Endothelial cell of umbilical vein (primary cell): ENCODE measurements around the gene ABCF1. TPM values are rescaled to one million over a fixed set of nuclear protein-coding genes. Genes with fewer than 3 reads are reported as not detected.

Experiments
- BruUV-seq: library from RNA; stranded (reverse); fragments of 400-500 nt; replicated peaks from 2 replicates; lab custom pipeline; 2021; lab: Mats Ljungman, UMichigan
- CTCF ChIA-PET: fragments of 300-600, 350-600 bp; sonication (Branson Sonifier 250); formaldehyde crosslinking; loops from one replicate; lab custom pipeline; 2021; ENCODE audit warnings: antibody characterized with exemption, inconsistent platforms; lab: Charles Lee
- POLR2A ChIA-PET: fragments of 300-600, 350-600 bp; sonication (Branson Sonifier 250); formaldehyde crosslinking; loops from one replicate; lab custom pipeline; 2021; ENCODE audit warnings: antibody characterized with exemption, inconsistent platforms; lab: Charles Lee
- DNase-seq: peaks from one replicate; pipeline ENCODE4 v3.0.0-alpha.2; 2011; ENCODE audit warnings: low read depth, low spot score
- FAIRE-seq: peaks from 2 replicates; lab custom pipeline; 2011; peaks lifted over from hg19 to GRCh38; lab: Jason Lieb, UNC
- H2AFZ ChIP-seq: 2 replicates; pipeline ENCODE4 v1.6.0; 2012; ENCODE audit warnings: low read depth, low read length, control low read depth, inconsistent platforms
- H3K27ac ChIP-seq: 2 replicates; pipeline ENCODE4 v1.5.1; 2011; ENCODE audit warnings: low read depth, mild to moderate bottlenecking, control low read depth, low read length, moderate library complexity; ENCODE audit not compliant: insufficient read depth
- H3K27me3 ChIP-seq, 2 experiments: 2 replicates each; pipeline versions ENCODE4 v1.6.0 to v1.6.1; 2011; ENCODE audit warnings: low read length in 2 of 2, mixed read lengths in 1 of 2; ENCODE audit not compliant: control insufficient read depth in 2 of 2, insufficient read depth in 2 of 2
- H3K36me3 ChIP-seq, 2 experiments: 2 replicates in 1 of 2; 3 replicates in 1 of 2; pipeline ENCODE4 v1.5.1; 2011; ENCODE audit warnings: low read length in 2 of 2, mild to moderate bottlenecking in 1 of 2, moderate library complexity in 1 of 2; ENCODE audit not compliant: control insufficient read depth in 2 of 2, insufficient read depth in 2 of 2; ENCODE audit errors: extremely low read depth in 1 of 2
- H3K4me1 ChIP-seq: 3 replicates; pipeline ENCODE4 v1.5.1; 2011; ENCODE audit warnings: mild to moderate bottlenecking, low read length; ENCODE audit not compliant: control insufficient read depth, insufficient read depth; ENCODE audit errors: extremely low read depth
- H3K4me2 ChIP-seq: 2 replicates; pipeline ENCODE4 v1.6.1; 2011; ENCODE audit warnings: low read length, control low read depth, mixed read lengths; ENCODE audit not compliant: insufficient read depth
- H3K4me3 ChIP-seq, 3 experiments: fragments of 200-600 bp in 1 of 3; sonication (generic), shearing (Covaris generic) in 1 of 3; replicated peaks in 1 of 3; 2 replicates each; pipeline ENCODE4 v1.5.1; 2011 to 2016; ENCODE audit warnings: control low read depth in 3 of 3, low read length in 3 of 3, mild to moderate bottlenecking in 2 of 3, inconsistent platforms in 1 of 3, low read depth in 1 of 3, moderate library complexity in 1 of 3; ENCODE audit not compliant: insufficient read depth in 1 of 3
- H3K79me2 ChIP-seq: 2 replicates; pipeline ENCODE4 v1.6.0; 2012; ENCODE audit warnings: low read length, inconsistent platforms; ENCODE audit not compliant: control insufficient read depth, insufficient read depth
- H3K9ac ChIP-seq: replicated peaks from 2 replicates; pipeline ENCODE3; 2011; ENCODE audit warnings: low read length, control low read depth; ENCODE audit not compliant: insufficient read depth; ENCODE audit errors: extremely low read depth
- H3K9me1 ChIP-seq: replicated peaks from 3 replicates; pipeline ENCODE4 v1.6.0; 2011; ENCODE audit warnings: mild to moderate bottlenecking, low read length; ENCODE audit not compliant: control insufficient read depth, insufficient read depth; ENCODE audit errors: extremely low read depth
- H3K9me3 ChIP-seq: replicated peaks from 2 replicates; pipeline ENCODE4 v1.5.1; 2012; ENCODE audit warnings: low read length, inconsistent platforms; ENCODE audit not compliant: control insufficient read depth, insufficient read depth
- H4K20me1 ChIP-seq: replicated peaks from 2 replicates; pipeline ENCODE3; 2011; ENCODE audit warnings: mild to moderate bottlenecking, low read length; ENCODE audit not compliant: control insufficient read depth, insufficient read depth; ENCODE audit errors: extremely low read depth
- EZH2 ChIP-seq: IDR thresholded peaks from 2 replicates; pipeline ENCODE4 v1.6.1; 2012; ENCODE audit warnings: borderline replicate concordance, low read depth, mild to moderate bottlenecking, moderate library complexity, low read length, inconsistent platforms; ENCODE audit not compliant: severe bottlenecking
- FOS ChIP-seq: IDR thresholded peaks from 2 replicates; pipeline ENCODE4 v1.6.1; 2011; ENCODE audit warnings: mild to moderate bottlenecking, low read length, moderate library complexity, borderline replicate concordance; ENCODE audit not compliant: insufficient read depth
- GATA2 ChIP-seq: IDR thresholded peaks from 2 replicates; pipeline ENCODE4 v1.7.0; 2011; ENCODE audit warnings: low read depth, mild to moderate bottlenecking, moderate library complexity, mixed read lengths, low read length; ENCODE audit not compliant: insufficient read length, insufficient read depth
- JUN ChIP-seq: IDR thresholded peaks from 2 replicates; pipeline ENCODE4 v1.6.1; 2011; ENCODE audit warnings: borderline replicate concordance, low read depth; ENCODE audit not compliant: insufficient read length, insufficient read depth
- MYC ChIP-seq: IDR thresholded peaks from one replicate; pipeline ENCODE4 v1.6.1; 2011; ENCODE audit warnings: mild to moderate bottlenecking, low read depth, low read length
- POLR2A ChIP-seq: IDR thresholded peaks from 2 replicates; pipeline ENCODE4 v1.6.1; 2012; ENCODE audit warnings: low read depth, mild to moderate bottlenecking, control low read depth, low read length
- POLR2AphosphoS5 ChIP-seq: IDR thresholded peaks from 2 replicates; pipeline ENCODE4 v1.6.1; 2012; ENCODE audit warnings: low read depth, mild to moderate bottlenecking, control low read depth, low read length, moderate library complexity; ENCODE audit not compliant: insufficient read depth
- dilution Hi-C: fragments of 300-500 bp; cut with MboI; formaldehyde crosslinking; loops from one replicate; pipeline ENCODE4 v1.15.0; 2019; ENCODE audit warnings: low sequenced_read_pairs; ENCODE audit not compliant: extremely low pct_ligation_motif_present
- intact Hi-C: fragments of 100-400 bp; cut with micrococcal nuclease; formaldehyde crosslinking; loops from one replicate; pipeline ENCODE4 v1.10.0; 2022
- polyA plus RNA-seq, 4 experiments: library from polyadenylated mRNA; depleted of rRNA in 3 of 4; stranded (reverse) in 3 of 4; unstranded in 1 of 4; fragments of >200 nt; gene quantifications; 2 replicates each; pipeline versions ENCODE4 v1.2.1 to v1.2.3, GENCODE V29; 2011 to 2012; ENCODE audit warnings: missing spikeins in 1 of 4
- total RNA-seq: library from RNA; stranded (reverse); gene quantifications from 2 replicates; pipeline ENCODE4 v1.2.3, GENCODE V29; 2021
- TF ChIP-seq, protein P1 (sequence below), 2 donors: IDR thresholded peaks; 1 replicate in 1 of 2; 2 replicates in 1 of 2; pipeline ENCODE4 v1.5.1; 2011; ENCODE audit warnings: low read length in 2 of 2, mild to moderate bottlenecking in 2 of 2, moderate library complexity in 2 of 2, control low read depth in 1 of 2, inconsistent platforms in 1 of 2, low read depth in 1 of 2; ENCODE audit not compliant: insufficient read depth in 1 of 2; ENCODE audit errors: extremely low read depth in 1 of 2
- TF ChIP-seq, protein P2 (sequence below): IDR thresholded peaks from 2 replicates; pipeline ENCODE4 v1.6.1; 2011; ENCODE audit not compliant: insufficient read depth, insufficient read length

The ABCF1 gene
- total and polyA plus RNA-seq, 2 donors (not counting 3 experiments of a cell fraction or from before 2014, with no cell fraction given) = 34.0 to 60.3 TPM

DNA sequence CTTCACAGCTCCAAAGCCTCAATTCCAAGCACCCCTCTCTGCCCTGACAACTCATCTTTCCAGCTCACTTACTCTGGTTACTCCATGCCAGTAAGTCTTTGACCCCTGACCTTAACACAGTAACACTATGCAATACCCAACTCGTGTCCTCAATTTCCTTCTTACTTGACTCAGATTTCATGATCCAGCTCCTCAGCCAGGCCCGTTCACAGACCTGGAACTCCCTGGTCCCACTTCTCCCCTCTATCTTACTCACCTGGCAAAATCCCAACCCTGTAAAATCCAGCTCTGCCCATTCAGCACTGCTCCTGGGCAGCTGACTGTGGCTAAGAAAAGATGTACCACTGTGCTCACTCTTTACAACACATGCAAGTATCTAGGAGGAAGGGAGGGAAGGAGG, 22.9 kb upstream of the ABCF1 start:
- intact Hi-C loops = no loop called here
- DNase-seq = no peak

More for the DNA sequence above, 22.9 kb upstream of the ABCF1 start:
- Histone ChIP-seq H3K4me1 (peaks cover 10% of the 10 kb centered on the region), H3K4me3 (no peak overlapping the region), H3K36me3 (peaks cover 0 to 23% of the 10 kb centered on the region in 2 experiments), H3K9me1 (no peaks in the 10 kb centered on the region), H3K9ac (no peak overlapping the region), H3K27ac (no peak overlapping the region), H3K79me2 (no peaks in the 10 kb centered on the region), H2AFZ (no peak overlapping the region), H4K20me1 (no peaks in the 10 kb centered on the region), H3K27me3 (no peaks in the 10 kb centered on the region), H3K4me2 (no peak overlapping the region), H3K9me3 (no peaks in the 10 kb centered on the region)
- FAIRE-seq = no peak
- no peak for TF ChIP-seq GATA2
- no peak for TF ChIP-seq JUN
- TF ChIP-seq POLR2AphosphoS5 = no peak
- TF ChIP-seq, protein P1, sequence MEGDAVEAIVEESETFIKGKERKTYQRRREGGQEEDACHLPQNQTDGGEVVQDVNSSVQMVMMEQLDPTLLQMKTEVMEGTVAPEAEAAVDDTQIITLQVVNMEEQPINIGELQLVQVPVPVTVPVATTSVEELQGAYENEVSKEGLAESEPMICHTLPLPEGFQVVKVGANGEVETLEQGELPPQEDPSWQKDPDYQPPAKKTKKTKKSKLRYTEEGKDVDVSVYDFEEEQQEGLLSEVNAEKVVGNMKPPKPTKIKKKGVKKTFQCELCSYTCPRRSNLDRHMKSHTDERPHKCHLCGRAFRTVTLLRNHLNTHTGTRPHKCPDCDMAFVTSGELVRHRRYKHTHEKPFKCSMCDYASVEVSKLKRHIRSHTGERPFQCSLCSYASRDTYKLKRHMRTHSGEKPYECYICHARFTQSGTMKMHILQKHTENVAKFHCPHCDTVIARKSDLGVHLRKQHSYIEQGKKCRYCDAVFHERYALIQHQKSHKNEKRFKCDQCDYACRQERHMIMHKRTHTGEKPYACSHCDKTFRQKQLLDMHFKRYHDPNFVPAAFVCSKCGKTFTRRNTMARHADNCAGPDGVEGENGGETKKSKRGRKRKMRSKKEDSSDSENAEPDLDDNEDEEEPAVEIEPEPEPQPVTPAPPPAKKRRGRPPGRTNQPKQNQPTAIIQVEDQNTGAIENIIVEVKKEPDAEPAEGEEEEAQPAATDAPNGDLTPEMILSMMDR (IDR thresholded peaks at IDR 0.05; ENCODE audit: extremely low read depth in 1 of 2, insufficient read depth in 1 of 2, low read depth in 1 of 2, low read length in 2 of 2) = no peak
- TF ChIP-seq, protein P2, sequence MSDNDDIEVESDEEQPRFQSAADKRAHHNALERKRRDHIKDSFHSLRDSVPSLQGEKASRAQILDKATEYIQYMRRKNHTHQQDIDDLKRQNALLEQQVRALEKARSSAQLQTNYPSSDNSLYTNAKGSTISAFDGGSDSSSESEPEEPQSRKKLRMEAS = no peak
- no peak for TF ChIP-seq FOS
- TF ChIP-seq POLR2A = no peak
- TF ChIP-seq EZH2 = no peak
- no peak for TF ChIP-seq MYC
- dilution Hi-C loops = no loop called here
- CTCF ChIA-PET = interaction anchor here (1.0 to 13.7 kb wide), 4 partner anchors 16 to 182 kb away, joined by 3 to 522 read pairs (median 4); no protein-coding TSS in a partner anchor
- POLR2A ChIA-PET = interaction anchor here (0.6 kb wide), 1 partner anchor 38 kb away, joined by 3 read pairs; no protein-coding TSS in a partner anchor
- no TSS peak for BruUV-seq
